ENCODE results near the gene ADSS2.
"Not testable (repeated sequence)": the region's sequence is repeated elsewhere in the genome, so short reads cannot be mapped to it uniquely, and the experiment has no call there.

ADSS2 gene

DNA sequence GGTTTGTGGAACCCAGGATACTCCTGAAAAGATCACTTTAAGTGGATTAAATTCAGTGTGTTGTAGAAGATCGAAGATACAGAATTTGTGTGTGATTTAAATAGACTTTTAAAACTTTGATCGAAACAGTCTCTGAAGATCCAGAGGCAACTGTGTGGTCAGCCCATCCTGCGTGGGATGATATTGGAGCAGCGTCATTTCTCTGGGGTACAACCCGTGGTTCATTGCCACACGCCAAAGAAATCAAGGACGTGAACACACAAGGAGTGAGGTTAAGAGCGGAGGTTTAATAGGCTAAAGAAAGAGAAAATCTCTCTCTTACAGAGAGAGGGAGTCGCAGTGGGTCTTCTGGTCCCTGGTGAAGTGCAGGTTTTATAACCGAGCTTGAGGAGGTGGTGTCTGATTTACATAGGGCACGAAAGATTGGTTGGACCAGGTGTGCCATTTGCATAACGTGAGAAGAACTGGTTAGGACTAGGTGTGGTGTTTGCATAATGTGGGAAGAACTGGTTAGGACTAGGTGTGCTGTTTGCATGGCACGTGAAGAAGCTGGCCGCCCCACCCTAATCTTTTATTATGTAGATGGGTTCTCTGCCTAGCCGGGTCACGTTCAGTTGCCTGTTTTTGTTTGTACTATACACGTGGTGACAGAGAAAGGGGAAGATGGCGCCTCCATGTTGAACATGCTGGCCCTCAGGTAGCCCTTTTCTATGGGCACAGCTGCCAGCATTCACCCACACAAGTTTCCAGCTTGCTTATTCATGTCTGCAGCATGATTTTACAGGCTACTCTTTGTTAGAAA lies 82.3 kb downstream of the ADSS2 start:
- DNase-seq: no peak
- intact Hi-C loops (cut with DNase I): no loop called here

DNA sequence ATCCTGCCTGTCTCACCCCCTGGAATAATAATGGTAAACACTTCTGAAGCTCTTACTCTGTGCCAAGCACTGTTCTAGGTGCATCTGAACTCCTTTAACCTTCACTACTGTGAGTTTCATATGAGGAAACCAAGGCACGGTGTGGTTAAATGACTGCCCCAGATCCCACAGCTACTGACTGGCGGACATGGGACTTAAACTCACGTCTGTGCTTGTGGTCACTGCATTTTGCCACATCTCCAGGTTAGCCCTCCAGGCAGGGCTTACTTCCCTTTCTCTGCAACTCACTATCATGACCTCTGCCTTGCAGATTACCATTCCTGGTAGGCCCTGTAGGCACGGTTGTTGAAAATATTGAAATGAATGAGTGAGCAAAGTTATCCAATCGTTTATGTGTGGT lies 83.4 kb downstream of the ADSS2 start:
- no peak for DNase-seq
- intact Hi-C loops (cut with DNase I): no loop called here

DNA sequence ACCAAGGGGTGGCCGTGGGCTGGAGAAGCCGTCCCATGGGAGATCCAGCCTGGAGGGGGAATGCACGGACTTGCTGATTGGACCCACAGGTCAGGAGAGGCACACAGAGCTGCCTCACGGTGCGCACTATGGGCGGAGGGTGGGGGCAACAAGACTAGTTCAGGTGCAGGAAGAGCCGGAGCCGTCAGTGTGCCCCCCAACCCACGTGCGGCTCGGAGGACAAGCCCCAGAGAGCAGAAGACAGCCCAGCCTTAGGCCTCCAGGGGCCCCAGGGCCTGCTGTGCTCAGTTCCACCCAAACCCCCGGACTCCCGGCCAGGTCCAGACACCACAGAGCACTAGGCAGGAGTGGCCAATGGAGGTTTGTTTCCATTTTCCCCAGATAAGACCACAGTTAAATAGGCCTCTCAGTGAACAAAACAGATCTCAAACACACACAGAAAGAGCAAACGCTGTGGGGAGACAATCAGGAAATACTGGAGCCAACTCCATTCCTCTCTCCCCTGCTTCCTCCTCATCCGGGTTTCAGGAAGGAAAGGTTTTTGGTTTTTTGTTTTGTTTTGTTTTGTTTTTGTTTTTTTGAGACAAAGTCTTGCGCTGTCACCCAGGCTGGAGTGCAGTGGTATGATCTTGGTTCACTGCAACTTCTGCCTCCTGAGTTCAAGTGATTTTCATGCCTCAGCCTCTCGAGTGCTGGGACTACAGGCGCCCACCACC lies 84.2 kb downstream of the ADSS2 start:
- intact Hi-C loops (cut with DNase I): no loop called here
- no peak for DNase-seq

DNA sequence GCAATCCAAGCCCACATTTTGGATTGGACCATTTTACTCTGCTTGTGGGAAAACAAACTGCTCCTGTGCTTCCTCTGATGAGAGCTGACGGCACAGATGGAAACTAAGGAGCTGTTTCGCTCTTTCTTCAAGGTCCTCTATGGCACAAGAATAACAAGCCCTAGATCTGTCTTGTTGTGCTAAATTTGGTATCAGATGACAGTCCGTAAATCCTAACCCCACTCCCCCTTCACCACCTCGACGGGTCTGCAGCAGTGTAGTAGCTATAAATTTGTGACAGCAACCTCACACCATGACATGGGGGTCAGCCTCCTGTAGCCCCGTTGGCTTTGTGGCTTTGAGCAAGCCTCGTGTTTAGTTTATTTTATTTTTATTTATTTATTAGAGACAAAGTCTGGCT lies 85.9 kb downstream of the ADSS2 start:
- intact Hi-C loops (cut with DNase I): no loop called here
- DNase-seq: peak in 1 of 10 donors; percentile 8

DNA sequence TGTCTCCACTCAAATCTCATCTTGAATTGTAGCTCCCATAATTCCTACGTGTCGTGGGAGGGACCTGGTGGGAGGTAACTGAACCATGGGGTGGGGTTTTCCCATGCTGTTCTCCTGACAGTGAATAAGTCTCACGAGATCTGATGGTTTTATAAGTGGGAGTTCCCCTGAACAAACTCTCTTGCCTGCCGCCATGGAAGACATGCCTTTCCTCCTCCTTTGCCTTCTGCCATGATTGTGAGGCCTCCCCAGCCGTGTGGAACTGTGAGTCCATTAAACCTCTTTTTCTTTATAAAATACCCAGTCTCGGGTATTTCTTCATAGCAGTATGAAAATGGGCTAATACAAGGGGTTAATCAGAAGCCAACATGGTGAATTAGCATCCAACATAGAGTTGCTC lies 86.4 kb downstream of the ADSS2 start:
- DNase-seq; intact Hi-C loops (cut with DNase I): not testable (repeated sequence)

DNA sequence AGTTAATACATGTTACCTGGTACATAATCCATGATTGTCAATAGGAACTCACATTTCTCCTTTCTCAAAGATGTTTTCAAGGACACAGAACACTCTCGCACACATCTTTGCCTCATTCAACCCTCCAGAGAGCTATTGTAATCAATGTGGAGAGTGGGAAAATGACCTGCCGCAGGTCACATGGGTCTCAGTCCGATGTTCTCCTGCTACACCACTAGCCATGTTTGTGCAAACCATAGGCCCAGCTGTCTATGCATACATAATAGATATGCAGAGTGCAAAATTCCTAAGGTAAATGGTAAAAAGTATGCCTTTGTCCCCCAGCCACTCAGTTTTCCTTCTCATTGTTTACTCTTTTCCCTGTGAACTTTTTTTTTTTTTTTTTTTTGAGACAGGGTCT lies 89.2 kb downstream of the ADSS2 start:
- DNase-seq: peak in 1 of 10 donors; percentile 7

DNA sequence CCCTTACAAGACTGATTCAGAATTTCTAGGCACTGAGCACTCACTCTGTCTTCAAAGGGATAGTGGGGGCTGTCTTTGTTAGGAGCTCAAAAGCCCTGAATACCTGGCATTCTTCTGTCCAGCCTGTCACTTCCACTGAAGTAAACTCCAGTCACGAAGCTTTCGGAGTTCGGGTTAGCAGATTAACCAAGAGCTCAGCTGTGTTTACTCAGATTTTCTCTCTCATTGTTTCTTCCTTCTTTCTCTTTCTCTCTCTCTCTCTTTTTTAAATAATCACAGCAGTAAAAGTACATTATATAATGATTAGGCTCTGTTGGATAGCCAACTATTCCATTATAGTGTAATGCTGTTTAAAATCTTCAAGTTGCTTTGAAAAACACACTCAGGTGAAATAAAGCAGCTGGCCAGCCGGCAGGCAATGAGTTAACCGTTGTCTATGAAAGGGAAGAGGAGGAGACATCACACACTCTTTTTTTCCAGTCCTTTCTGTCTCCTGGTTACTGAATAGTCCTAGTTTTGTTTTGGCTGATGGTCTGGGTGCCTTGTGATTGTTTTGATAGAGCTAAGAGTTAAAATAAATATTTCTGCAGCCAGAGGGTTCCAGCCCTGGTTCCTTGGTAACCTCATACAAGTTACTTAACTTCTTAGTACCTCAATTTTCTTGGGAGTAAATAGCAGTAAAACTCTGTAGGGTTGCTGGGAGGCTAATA lies 89.8 kb downstream of the ADSS2 start:
- intact Hi-C loops (cut with DNase I): no loop called here
- peak in 1 of 10 donors; percentile 12 for DNase-seq

More for the DNA sequence above, 89.2 kb downstream of the ADSS2 start:
- intact Hi-C loops (cut with DNase I): no loop called here

Data from posterior cingulate gyrus (tissue), 11 donors.